ENCODE data around the gene TDRD15. TPM values are rescaled to one million over a fixed set of nuclear protein-coding genes. Genes with fewer than 3 reads are reported as not detected.
"Not testable (repeated sequence)": the region's sequence is repeated elsewhere in the genome, so short reads cannot be mapped to it uniquely, and the experiment has no call there.

Gene TDRD15
- total RNA-seq, 1 donor from 2014 or later: not detected

DNA sequence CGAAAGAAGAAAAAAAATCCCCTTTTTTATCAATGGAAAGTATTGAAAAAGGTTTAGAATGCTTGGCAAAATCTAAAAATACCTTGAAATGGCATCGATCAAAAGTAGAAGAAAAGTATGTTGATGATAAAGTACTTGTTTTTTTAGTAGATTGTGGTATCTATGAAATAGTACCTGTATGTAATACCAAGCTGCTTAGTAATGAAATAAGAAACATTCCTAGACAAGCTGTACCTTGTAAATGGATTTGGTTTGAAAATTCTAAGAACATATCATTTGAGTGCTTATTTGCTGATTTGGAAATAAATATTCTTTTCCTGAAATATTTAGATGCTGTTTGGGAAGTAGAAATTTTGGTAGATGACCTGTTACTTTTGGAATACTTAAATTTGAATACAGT is 18.4 kb downstream of the TDRD15 start:
- intact Hi-C loops (cut with DNase I): no loop called here
- H3K9me3 ChIP-seq: no peaks in the 10 kb centered on the region
- no peak overlapping the region for H3K4me3 ChIP-seq
- no peaks in the 10 kb centered on the region for H3K36me3 ChIP-seq
- H3K27ac ChIP-seq: no peak overlapping the region
- H3K27me3 ChIP-seq: no peaks in the 10 kb centered on the region
- no peaks in the 10 kb centered on the region for H3K4me1 ChIP-seq
- no peak for DNase-seq (ENCODE audit: extremely low spot score in 2 of 2)
- TF ChIP-seq POLR2AphosphoS5 (IDR thresholded peaks at IDR 0.05; ENCODE audit: insufficient read depth in 1 of 2, low read depth in 1 of 2) (no peak), POLR2A (IDR thresholded peaks at IDR 0.05) (no peak)
- TF ChIP-seq, protein P1, sequence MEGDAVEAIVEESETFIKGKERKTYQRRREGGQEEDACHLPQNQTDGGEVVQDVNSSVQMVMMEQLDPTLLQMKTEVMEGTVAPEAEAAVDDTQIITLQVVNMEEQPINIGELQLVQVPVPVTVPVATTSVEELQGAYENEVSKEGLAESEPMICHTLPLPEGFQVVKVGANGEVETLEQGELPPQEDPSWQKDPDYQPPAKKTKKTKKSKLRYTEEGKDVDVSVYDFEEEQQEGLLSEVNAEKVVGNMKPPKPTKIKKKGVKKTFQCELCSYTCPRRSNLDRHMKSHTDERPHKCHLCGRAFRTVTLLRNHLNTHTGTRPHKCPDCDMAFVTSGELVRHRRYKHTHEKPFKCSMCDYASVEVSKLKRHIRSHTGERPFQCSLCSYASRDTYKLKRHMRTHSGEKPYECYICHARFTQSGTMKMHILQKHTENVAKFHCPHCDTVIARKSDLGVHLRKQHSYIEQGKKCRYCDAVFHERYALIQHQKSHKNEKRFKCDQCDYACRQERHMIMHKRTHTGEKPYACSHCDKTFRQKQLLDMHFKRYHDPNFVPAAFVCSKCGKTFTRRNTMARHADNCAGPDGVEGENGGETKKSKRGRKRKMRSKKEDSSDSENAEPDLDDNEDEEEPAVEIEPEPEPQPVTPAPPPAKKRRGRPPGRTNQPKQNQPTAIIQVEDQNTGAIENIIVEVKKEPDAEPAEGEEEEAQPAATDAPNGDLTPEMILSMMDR (IDR thresholded peaks at IDR 0.05): no peak

DNA sequence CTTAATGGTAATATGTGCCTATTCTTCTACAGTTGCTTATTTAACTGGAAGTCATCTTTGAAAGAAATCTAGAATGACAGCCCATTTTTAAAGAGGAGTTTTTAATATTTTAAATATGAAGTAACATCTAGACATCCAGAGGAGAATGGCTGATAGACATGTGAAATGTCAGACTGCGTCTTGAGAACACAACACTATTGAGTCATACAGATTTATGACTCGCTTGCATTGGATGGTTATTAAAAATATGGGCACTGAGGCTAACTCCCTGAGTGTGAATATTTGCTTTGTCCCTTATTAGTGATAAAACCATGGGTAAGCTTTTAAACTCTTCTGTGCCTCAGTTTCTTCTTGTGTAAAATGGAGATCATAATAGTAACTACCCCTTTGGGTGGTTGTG is 22.9 kb downstream of the TDRD15 start:
- H3K27ac ChIP-seq: no peak overlapping the region
- H3K4me1 ChIP-seq: no peaks in the 10 kb centered on the region
- no peaks in the 10 kb centered on the region for H3K36me3 ChIP-seq
- H3K9me3 ChIP-seq: no peaks in the 10 kb centered on the region
- TF ChIP-seq, protein P1 (IDR thresholded peaks at IDR 0.05): no peak
- TF ChIP-seq POLR2A (IDR thresholded peaks at IDR 0.05) (no peak), POLR2AphosphoS5 (IDR thresholded peaks at IDR 0.05; ENCODE audit: insufficient read depth in 1 of 2, low read depth in 1 of 2) (no peak)
- intact Hi-C loops (cut with DNase I): no loop called here
- H3K27me3 ChIP-seq: no peaks in the 10 kb centered on the region
- DNase-seq (ENCODE audit: extremely low spot score in 2 of 2): no peak
- H3K4me3 ChIP-seq: no peak overlapping the region

DNA sequence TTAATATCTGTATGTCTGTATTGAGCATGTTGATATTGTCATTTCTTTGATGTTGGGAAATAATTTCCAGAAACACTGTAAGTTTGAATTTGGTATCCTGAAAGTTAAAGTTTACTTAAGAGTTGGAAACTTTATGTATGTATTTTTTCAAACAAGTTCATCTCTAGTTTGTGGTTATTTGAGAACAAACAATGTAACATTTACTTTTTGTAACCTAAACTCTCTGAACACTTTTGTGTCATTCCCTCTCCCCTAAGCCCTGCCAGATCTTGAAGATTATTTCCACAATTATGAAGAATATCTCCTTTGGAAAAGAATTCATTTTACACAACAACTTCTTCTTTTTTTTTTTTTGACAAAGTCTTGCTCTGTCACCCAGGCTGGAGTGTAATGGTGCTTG is 24.9 kb downstream of the TDRD15 start:
- no peaks in the 10 kb centered on the region for H3K4me1 ChIP-seq
- TF ChIP-seq, protein P1 (IDR thresholded peaks at IDR 0.05): no peak
- TF ChIP-seq POLR2AphosphoS5 (IDR thresholded peaks at IDR 0.05; ENCODE audit: insufficient read depth in 1 of 2, low read depth in 1 of 2) (no peak), POLR2A (IDR thresholded peaks at IDR 0.05) (no peak)
- intact Hi-C loops (cut with DNase I): no loop called here
- no peak overlapping the region for H3K27ac ChIP-seq
- no peaks in the 10 kb centered on the region for H3K27me3 ChIP-seq
- H3K4me3 ChIP-seq: no peak overlapping the region
- no peaks in the 10 kb centered on the region for H3K9me3 ChIP-seq
- no peak for DNase-seq (ENCODE audit: extremely low spot score in 2 of 2)
- H3K36me3 ChIP-seq: no peaks in the 10 kb centered on the region

DNA sequence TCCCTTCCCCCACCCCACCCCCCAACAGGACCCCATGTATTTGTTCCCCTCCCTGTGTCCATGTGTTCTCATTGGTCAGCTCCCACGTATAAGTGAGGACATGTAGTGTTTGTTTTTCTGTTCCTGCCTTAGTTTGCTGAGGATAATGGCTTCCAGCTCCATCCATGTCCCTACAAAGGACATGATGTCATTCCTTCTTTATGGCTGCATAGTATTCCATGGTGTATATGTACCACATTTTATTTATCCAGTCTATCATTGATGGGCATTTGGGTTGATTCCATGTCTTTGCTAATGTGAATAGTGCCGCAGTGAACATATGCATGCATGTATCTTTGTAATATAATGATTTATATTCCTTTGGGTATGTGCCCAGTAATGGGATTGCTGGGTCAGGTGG is 27.5 kb downstream of the TDRD15 start:
- DNase-seq (ENCODE audit: extremely low spot score in 2 of 2); H3K36me3 ChIP-seq; H3K27me3 ChIP-seq; intact Hi-C loops (cut with DNase I); H3K9me3 ChIP-seq; H3K4me3 ChIP-seq; H3K27ac ChIP-seq; H3K4me1 ChIP-seq: not testable (repeated sequence)

DNA sequence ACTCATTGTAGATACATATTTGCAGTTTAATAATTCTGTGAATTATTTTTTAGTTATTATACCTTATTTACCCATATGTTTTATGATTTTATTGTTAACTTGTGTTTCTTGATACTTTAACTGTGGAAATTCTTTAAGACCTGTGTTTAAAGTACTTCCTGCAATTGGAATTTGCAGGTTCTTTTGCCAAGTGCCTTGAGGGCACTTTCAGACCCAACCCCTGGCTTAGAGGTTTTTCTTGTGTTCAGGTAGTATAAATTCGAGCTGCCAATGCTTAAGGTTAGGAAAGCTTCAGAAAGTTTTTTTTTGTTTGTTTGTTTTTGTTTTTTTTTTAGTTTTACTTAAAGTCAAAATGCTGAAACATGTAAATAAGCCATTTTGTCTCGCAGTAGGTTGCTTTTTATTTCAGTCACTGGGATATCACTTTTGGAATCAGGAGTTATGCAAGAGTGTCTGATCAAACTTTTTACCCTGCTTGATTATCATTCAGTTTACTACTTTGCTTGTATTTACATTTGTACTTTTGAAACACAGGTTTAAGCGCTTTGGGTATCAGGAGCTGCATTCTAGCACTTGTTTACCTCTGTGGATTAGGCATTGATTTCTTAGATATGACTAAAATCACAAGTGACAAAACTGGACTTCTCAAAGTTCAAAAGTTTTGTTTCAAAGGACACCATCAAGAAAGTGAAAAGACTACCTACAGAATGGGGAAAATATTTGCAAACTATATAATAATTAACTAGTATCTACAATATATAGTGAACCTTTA is 31.8 kb downstream of the TDRD15 start:
- Histone ChIP-seq H3K36me3 (no peaks in the 10 kb centered on the region), H3K4me1 (no peaks in the 10 kb centered on the region)
- intact Hi-C loops (cut with DNase I): no loop called here

More for the DNA sequence above, 31.8 kb downstream of the TDRD15 start:
- no peaks in the 10 kb centered on the region for H3K27me3 ChIP-seq
- no peak for TF ChIP-seq POLR2A (IDR thresholded peaks at IDR 0.05)
- TF ChIP-seq, protein P1 (IDR thresholded peaks at IDR 0.05): no peak
- no peak for TF ChIP-seq POLR2AphosphoS5 (IDR thresholded peaks at IDR 0.05; ENCODE audit: insufficient read depth in 1 of 2, low read depth in 1 of 2)
- H3K9me3 ChIP-seq: no peaks in the 10 kb centered on the region
- DNase-seq (ENCODE audit: extremely low spot score in 2 of 2): no peak
- no peak overlapping the region for H3K4me3 ChIP-seq
- H3K27ac ChIP-seq: no peak overlapping the region
